GM19240 (cell line): Measurements from ENCODE around the gene EHD1.
A peak's percentile ranks its signal among the peaks of the same experiment; 100 is the strongest.

Experiments
- DNase-seq: peaks from one replicate; pipeline ENCODE4 v3.0.0; 2011; ENCODE audit warnings: low spot score; ENCODE audit not compliant: insufficient read length

The EHD1 gene

GRCh38 chr11:64878494-64879243 lies at the start of gene EHD1:
TSS of gene EHD1 (minus strand) at chr11:64878621. CDS start at chr11:64878464, 157 bp downstream.
- DNase-seq: peak; percentile 92

- DNase-seq: no peak
Measured at GRCh38 chr11:64926689-64927088, 48.3 kb upstream of the EHD1 start.

- no peak for DNase-seq
Measured at GRCh38 chr11:64925536-64926436, 47.4 kb upstream of the EHD1 start.

- DNase-seq: no peak
Measured at GRCh38 chr11:64924910-64925284, 46.5 kb upstream of the EHD1 start.

- peak; percentile 84 for DNase-seq
Measured at GRCh38 chr11:64923944-64924909, 45.8 kb upstream of the EHD1 start, which contains the start of gene PPP2R5B. TSS of gene PPP2R5B (plus strand) at chr11:64924689. CDS start at chr11:64925735, 1,046 bp downstream.

- DNase-seq: no peak
Measured at GRCh38 chr11:64923151-64923661, 44.8 kb upstream of the EHD1 start.

- no peak for DNase-seq
Measured at GRCh38 chr11:64921384-64921783, 43.0 kb upstream of the EHD1 start.

- DNase-seq: no peak
Measured at GRCh38 chr11:64920124-64920523, 41.7 kb upstream of the EHD1 start.

- DNase-seq: no peak
Measured at GRCh38 chr11:64919627-64920026, 41.2 kb upstream of the EHD1 start.

GRCh38 chr11:64918017-64918416 lies 39.6 kb upstream of the EHD1 start:
- no peak for DNase-seq

GRCh38 chr11:64917663-64917995 lies 39.2 kb upstream of the EHD1 start:
- no peak for DNase-seq

GRCh38 chr11:64916775-64917662 lies 38.6 kb upstream of the EHD1 start, which contains the start of gene ATG2A:
TSS of gene ATG2A (minus strand) at chr11:64917209. CDS start at chr11:64917135, 74 bp downstream.
- peak; percentile 98 for DNase-seq

- peak; percentile 61 for DNase-seq
Measured at GRCh38 chr11:64916040-64916774, 37.8 kb upstream of the EHD1 start.

GRCh38 chr11:64915376-64915887 lies 37.0 kb upstream of the EHD1 start:
- DNase-seq: no peak

GRCh38 chr11:64914123-64914522 lies 35.7 kb upstream of the EHD1 start:
- DNase-seq: no peak

GRCh38 chr11:64913171-64913727 lies 34.8 kb upstream of the EHD1 start:
- no peak for DNase-seq

GRCh38 chr11:64911689-64912088 lies 33.3 kb upstream of the EHD1 start:
- DNase-seq: no peak

- no peak for DNase-seq
Measured at GRCh38 chr11:64911142-64911541, 32.7 kb upstream of the EHD1 start.
